NCI-H2171 (cell line): ENCODE results near the gene TADA2B.
"Not testable (repeated sequence)": the region's sequence is repeated elsewhere in the genome, so short reads cannot be mapped to it uniquely, and the experiment has no call there.

Experiments used
- DNase-seq: peaks from one replicate; lab custom pipeline; 2025; lab: John Stamatoyannopoulos, UW

Gene TADA2B

GRCh38 chr4:7083597-7084563 is 40.7 kb downstream of the TADA2B start:
- DNase-seq, result no peak

DNA sequence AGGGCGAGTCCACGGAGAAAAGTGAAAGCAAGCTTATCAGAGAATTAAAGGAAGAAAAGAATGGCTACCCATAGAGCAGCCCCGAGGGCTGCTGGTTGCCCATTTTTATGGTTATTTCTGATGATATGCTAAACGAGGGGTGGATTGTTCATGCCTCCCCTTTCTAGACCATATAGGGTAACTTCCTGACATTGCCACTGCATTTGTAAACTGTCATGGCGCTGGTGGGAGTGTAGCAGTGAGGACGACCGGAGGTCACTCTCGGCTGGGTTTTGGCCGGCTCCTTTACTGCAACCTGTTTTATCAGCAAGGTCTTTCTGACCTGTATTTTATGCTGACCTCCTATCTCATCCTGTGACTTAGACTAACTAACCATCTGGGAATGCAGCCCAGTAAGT is 41.4 kb downstream of the TADA2B start:
- not testable (repeated sequence) for DNase-seq

DNA sequence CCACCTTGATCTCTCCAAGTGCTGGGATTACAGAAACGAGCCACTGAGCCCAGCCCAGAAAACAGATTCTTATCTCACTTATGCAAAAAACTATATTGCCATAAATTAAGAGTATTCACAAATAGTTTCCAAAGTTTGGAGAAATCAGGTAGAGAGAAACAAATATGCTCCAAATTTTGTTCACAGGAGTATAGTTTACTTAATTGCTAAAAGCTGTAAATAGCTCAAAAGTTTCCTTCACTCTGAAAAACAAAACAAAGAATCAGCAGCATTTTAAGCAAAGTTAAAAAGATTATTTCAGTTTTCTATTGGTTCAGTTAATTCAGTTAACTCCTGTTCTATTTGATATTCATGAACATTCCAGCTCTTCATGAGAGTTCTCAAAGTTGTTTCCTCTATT is 43.2 kb downstream of the TADA2B start:
- DNase-seq, result no peak

- DNase-seq, result no peak
Measured at GRCh38 chr4:7087036-7087435, 43.9 kb downstream of the TADA2B start.

GRCh38 chr4:7089213-7089986 is 46.2 kb downstream of the TADA2B start:
- no peak for DNase-seq

GRCh38 chr4:7092026-7092425 is 48.9 kb downstream of the TADA2B start:
- DNase-seq, result no peak

DNA sequence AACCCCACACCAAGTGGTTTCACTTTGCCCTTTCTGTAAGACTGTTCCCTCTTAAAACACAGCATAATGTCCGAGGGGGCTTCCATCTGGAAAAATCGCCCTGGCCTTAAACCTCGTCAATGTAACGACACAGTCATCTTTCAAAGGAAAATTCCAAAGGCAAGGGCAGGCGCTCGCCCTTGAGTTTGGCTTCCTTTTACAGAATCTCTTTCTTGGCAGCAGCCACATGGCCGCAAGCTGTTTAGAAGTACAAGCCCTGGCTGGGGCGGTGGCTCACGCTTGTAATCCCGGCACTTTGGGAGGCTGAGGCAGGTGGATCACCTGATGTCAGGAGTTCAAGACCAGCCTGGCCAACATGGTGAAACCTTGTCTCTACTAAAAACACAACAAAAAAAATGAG is 51.7 kb downstream of the TADA2B start:
- no peak for DNase-seq

- DNase-seq, result no peak
Measured at GRCh38 chr4:7095611-7096155, 52.5 kb downstream of the TADA2B start.

DNA sequence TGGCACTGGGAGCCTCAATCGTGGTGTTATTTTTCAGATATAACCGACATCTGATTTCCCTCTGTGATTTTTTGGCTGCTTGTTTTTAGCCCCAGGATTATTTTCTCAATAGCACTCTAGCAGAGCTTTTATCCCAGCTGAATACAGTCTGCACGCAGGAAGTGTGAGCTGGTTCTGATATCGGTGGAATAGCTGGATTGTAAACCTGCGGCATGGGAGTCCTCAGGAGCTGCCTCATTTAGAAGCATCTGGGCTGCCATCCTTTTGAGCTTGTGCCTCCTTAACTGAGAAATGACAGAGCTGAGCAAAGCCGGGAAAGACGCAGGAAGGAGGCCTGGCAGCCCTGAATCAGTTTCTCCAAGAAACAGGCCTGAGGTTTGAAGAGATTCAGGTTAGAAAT is 53.1 kb downstream of the TADA2B start:
- no peak for DNase-seq

GRCh38 chr4:7101692-7102515 is 58.7 kb downstream of the TADA2B start:
- DNase-seq, result no peak

GRCh38 chr4:7102516-7102909 is 59.3 kb downstream of the TADA2B start:
- not testable (repeated sequence) for DNase-seq

DNA sequence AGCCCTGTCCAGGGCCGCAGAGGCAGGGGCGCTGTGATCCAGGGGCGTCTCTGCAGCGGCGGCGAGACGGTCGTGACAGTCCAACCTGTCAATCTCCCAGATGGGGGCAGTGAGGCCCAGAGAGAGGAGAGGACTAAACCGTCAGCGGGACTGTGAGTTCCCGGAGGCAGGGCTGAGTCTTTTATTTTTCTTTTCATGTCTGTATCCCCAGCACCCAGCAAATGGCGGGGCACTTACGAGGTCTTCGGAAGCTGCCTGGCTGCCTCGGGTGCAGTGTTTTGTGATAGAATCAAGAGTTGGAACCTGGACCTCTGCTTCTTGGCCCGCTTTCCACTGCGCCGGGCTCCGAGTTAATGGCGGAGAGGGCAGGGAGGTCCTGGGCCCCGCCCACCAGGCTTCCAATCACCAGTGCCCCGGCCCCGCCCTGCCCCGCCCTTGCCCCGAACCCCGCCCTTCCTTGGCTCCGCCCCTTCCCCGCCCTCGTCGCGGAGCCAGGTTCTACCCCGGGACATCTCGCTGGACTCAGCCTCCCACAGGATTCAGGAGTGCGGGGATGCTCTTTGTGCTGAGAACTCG is 59.9 kb downstream of the TADA2B start:
- peak; percentile 64 for DNase-seq

- no peak for DNase-seq
Measured at GRCh38 chr4:7103607-7104365, 60.6 kb downstream of the TADA2B start.

- no peak for DNase-seq
Measured at GRCh38 chr4:7104366-7105031, 61.3 kb downstream of the TADA2B start.

DNA sequence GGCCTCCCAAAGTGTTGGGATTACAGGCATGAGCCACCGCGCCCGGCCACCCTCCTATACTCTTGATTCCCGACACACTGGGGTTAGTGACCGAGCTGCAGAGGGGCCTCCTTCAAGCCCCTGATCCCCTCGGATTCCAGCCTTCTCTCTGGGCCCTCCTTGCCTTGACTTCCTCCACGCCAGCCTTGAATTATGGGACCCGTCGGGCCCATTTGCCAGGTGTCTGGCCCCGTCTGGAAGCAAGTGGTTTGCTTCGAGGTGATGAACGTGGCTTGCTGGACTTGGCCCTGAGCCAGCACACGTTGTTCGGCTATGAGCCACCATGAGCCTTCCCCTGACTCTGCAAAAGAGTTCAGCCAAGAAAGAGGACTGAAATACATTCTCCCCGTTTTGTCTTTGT is 62.1 kb downstream of the TADA2B start:
- DNase-seq, result no peak

DNA sequence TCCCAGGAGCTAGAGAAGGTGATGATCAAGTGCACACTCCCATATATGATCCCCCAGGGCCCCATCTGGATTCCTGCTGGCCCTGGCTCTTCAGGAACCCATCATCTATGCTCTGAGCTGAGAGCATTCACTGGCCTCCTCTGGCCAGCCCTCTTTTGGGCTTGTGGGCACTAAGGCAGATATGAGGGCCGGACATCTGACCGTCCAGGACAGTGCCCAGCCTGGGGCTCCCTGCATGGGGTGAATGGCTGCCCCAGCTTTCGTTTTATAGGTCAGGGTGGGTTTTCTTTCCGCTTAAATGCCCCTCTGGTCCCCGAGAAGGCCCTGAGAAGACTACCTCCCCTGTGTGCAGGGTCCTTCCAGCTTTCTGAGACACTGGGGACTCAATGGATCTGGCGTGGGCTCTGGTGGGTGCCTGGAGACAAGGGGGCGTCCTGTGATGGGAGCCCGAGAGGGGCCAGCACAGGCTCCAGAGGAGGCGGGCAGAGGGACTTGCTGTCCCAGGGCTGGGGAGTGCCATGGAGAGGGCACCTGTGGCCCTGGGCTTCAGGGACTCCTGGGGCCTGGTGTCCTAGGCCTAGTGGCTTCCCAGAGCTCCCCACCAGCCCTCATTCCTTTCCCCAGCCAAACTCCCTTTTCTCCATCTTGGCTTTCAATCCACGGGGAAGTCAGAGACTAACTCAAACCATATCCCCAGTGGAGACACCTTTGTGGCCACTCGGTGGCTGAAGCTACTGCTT is 64.2 kb downstream of the TADA2B start:
- no peak for DNase-seq
